ENCODE measurements around the gene RANBP17.

GRCh38 chr5:170843870-170844269, 17.9 kb upstream of the RANBP17 start:
- TF ChIP-seq EZH2 (IDR thresholded peaks at IDR 0.05; ENCODE audit: insufficient read depth, poor library complexity, severe bottlenecking) (no peak), EZH2phosphoT487 (IDR thresholded peaks at IDR 0.05; ENCODE audit: insufficient read depth, low read depth) (no peak)
